Smooth muscle cell (in vitro differentiated cells): Measurements from ENCODE around the gene TMEM44. TPM values are rescaled to one million over a fixed set of nuclear protein-coding genes. Genes with fewer than 3 reads are reported as not detected.

Experiments
- DNase-seq: peaks from one replicate; lab custom pipeline; 2025; ENCODE audit not compliant: unreplicated experiment; lab: John Stamatoyannopoulos, UW
- H2AFZ ChIP-seq: fragments of 200-600 bp; sonication (generic); 2 replicates; pipeline ENCODE4 v1.6.0; 2016; ENCODE audit warnings: antibody characterized with exemption, low read depth, mild to moderate bottlenecking
- H3F3A ChIP-seq: fragments of 200-600 bp; sonication (generic); 2 replicates; pipeline ENCODE4 v1.6.0; 2017; ENCODE audit warnings: antibody characterized with exemption, low read depth
- H3K27ac ChIP-seq: fragments of 200-600 bp; sonication (generic); 2 replicates; pipeline ENCODE4 v1.5.1; 2016; ENCODE audit warnings: low read depth, mild to moderate bottlenecking
- H3K27me3 ChIP-seq: fragments of 200-600 bp; sonication (generic); 2 replicates; pipeline ENCODE4 v1.6.1; 2016; ENCODE audit warnings: low read depth, mild to moderate bottlenecking
- H3K36me3 ChIP-seq: fragments of 200-600 bp; sonication (generic); 2 replicates; pipeline ENCODE4 v1.5.1; 2016; ENCODE audit warnings: low read depth
- H3K4me1 ChIP-seq: fragments of 200-600 bp; sonication (generic); 2 replicates; pipeline ENCODE4 v1.5.1; 2016; ENCODE audit warnings: low read depth
- H3K4me2 ChIP-seq: fragments of 200-600 bp; sonication (generic); 2 replicates; pipeline ENCODE4 v1.6.0; 2016; ENCODE audit warnings: mild to moderate bottlenecking
- H3K4me3 ChIP-seq: fragments of 200-600 bp; sonication (generic); 2 replicates; pipeline ENCODE4 v1.5.1; 2016; ENCODE audit warnings: mild to moderate bottlenecking
- H3K79me2 ChIP-seq: fragments of 200-600 bp; sonication (generic); 2 replicates; pipeline ENCODE4 v1.6.0; 2016; ENCODE audit warnings: low read depth, mild to moderate bottlenecking
- H3K9ac ChIP-seq: fragments of 200-600 bp; sonication (generic); 2 replicates; pipeline ENCODE4 v1.6.0; 2016; ENCODE audit warnings: low read depth
- H3K9me3 ChIP-seq: fragments of 200-600 bp; sonication (generic); replicated peaks from 2 replicates; pipeline ENCODE4 v1.5.1; 2016; ENCODE audit warnings: low read depth
- H4K20me1 ChIP-seq: fragments of 200-600 bp; sonication (generic); 2 replicates; pipeline ENCODE4 v1.6.0; 2016; ENCODE audit warnings: low read depth
- WGBS: methylation state at CpG from one replicate; pipeline ENCODE4 v1.1.7; 2016; ENCODE audit warnings: low lambda C conversion rate; 5-methylcytosine and 5-hydroxymethylcytosine counted together
- polyA plus RNA-seq: library from polyadenylated mRNA; unstranded; fragments of >200 nt; fragmentation: Nextera tagmentation; extraction: Ambion mirVana; gene quantifications from 2 replicates; pipeline ENCODE4 v1.2.1, GENCODE V29; 2016
- total RNA-seq: library from RNA; depleted of rRNA; stranded (reverse); fragments of >200 nt; gene quantifications from 2 replicates; pipeline ENCODE4 v1.2.3, GENCODE V29; 2014
- TF ChIP-seq, protein P1 (sequence below): fragments of 200-600 bp; sonication (generic); IDR thresholded peaks from 2 replicates; pipeline ENCODE4 v1.5.1; 2017; ENCODE audit warnings: borderline replicate concordance, mild to moderate bottlenecking, antibody characterized with exemption; ENCODE audit not compliant: insufficient read depth, poor library complexity, severe bottlenecking

TMEM44 gene
- total and polyA plus RNA-seq, 2 experiments from 2014 or later: 12.7 to 18.4 TPM

DNA sequence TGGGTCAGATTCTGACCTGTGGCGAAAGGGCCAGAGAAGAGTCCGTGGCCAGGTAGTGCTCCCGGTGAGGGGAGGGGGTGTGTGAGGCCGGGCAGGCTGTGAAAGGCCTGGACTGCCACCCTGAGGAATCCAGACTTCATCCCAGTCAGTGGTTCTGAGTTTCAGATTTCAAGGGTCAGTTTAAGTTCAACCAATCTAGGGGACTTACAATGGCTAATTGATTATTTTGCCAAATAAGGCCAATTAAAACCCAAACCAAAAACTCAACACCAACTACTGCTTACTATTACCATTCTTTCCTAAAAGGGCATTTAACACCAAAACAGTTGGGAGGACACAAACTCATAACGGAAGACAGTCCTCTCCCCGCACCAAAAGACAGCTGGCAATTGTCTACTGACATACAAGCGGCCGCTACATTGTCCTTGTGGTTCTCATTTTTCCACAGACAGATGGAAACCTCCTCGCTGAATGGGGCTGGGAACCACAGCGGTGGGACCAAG lies 30.5 kb downstream of the TMEM44 start:
- H3F3A ChIP-seq: no peaks in the 10 kb centered on the region
- no peak for DNase-seq
- H3K27ac ChIP-seq: no peak overlapping the region
- H3K36me3 ChIP-seq: no peaks in the 10 kb centered on the region
- no peaks in the 10 kb centered on the region for H3K9me3 ChIP-seq
- H3K9ac ChIP-seq: no peak overlapping the region
- 97% methylated on average over 10 of the region's 10 CpGs for WGBS
- no peaks in the 10 kb centered on the region for H3K27me3 ChIP-seq
- no peaks in the 10 kb centered on the region for H3K79me2 ChIP-seq
- H4K20me1 ChIP-seq: no peaks in the 10 kb centered on the region
- no peak overlapping the region for H3K4me3 ChIP-seq
- no peak overlapping the region for H2AFZ ChIP-seq
- H3K4me2 ChIP-seq: no peak overlapping the region
- TF ChIP-seq, protein P1, sequence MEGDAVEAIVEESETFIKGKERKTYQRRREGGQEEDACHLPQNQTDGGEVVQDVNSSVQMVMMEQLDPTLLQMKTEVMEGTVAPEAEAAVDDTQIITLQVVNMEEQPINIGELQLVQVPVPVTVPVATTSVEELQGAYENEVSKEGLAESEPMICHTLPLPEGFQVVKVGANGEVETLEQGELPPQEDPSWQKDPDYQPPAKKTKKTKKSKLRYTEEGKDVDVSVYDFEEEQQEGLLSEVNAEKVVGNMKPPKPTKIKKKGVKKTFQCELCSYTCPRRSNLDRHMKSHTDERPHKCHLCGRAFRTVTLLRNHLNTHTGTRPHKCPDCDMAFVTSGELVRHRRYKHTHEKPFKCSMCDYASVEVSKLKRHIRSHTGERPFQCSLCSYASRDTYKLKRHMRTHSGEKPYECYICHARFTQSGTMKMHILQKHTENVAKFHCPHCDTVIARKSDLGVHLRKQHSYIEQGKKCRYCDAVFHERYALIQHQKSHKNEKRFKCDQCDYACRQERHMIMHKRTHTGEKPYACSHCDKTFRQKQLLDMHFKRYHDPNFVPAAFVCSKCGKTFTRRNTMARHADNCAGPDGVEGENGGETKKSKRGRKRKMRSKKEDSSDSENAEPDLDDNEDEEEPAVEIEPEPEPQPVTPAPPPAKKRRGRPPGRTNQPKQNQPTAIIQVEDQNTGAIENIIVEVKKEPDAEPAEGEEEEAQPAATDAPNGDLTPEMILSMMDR: no peak
- no peaks in the 10 kb centered on the region for H3K4me1 ChIP-seq

DNA sequence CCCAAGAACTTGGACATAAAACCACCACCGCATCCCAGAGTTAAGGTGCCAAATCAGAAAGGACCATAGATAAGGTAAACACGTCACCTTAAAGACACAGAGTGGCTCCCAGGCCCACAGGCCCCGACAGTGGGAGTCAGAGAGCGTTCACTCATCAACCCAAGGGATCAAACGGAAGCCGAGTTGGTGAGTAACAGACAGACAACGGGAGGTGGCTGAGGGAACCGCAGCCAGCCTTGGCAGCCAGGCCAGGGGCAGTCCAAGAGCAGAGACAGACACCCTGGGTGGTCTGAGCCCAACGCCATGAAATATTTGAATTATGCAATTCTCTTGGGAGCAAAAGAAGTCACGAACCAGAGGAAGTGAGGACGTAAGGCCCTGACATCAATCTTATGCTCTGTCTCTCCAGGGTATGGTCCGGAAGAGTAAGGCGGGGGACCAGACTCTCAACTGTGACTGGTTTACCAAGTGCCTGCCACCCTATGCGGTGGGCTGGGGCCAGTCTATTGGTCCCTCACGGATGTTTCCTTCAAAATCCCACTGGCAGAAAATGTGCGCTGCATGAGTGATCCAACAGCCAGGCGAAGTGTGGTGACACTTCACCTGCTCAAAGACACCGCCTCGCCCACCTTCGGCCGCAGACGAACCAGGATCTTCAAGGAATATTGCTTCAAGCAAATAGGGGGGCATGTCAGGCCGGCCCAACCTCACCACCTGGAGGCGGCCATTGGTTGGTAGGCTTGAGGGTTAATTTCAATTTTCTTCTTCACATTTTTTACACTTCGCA lies 34.3 kb downstream of the TMEM44 start:
- Histone ChIP-seq H3K4me1 (no peaks in the 10 kb centered on the region), H3F3A (peaks cover 6% of the 10 kb centered on the region), H4K20me1 (no peaks in the 10 kb centered on the region), H3K79me2 (no peaks in the 10 kb centered on the region), H3K9me3 (no peaks in the 10 kb centered on the region), H3K36me3 (no peaks in the 10 kb centered on the region), H3K4me3 (no peak overlapping the region), H3K27me3 (no peaks in the 10 kb centered on the region), H3K27ac (peak overlapping the region; percentile 60), H3K9ac (no peak overlapping the region), H2AFZ (no peak overlapping the region), H3K4me2 (no peak overlapping the region)
- WGBS: 78% methylated on average over 25 of the region's 25 CpGs
- TF ChIP-seq, protein P1: no peak
- DNase-seq: no peak

DNA sequence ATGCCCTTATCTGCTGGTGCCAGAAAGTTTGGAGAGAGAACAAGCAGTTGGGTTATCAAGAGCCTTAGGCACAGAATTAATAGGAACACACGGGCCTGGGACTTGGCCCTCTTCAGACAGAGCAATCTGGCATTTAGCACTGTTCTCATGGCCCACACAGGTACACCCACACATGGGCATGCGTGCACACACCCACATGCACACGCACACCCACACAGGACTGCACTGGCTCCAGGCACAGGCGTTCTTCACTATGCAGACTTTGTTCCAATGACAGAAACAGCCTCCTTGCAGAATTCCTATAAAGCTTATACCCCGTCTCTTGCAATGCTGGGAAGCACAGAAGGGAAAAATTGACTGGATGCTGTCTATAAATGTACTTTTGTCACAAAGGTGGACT lies 36.3 kb downstream of the TMEM44 start:
- DNase-seq: no peak
- peaks cover 9% of the 10 kb centered on the region for H3F3A ChIP-seq
- H3K36me3 ChIP-seq: no peaks in the 10 kb centered on the region
- no peak overlapping the region for H3K4me2 ChIP-seq
- TF ChIP-seq, protein P1: no peak
- H3K9ac ChIP-seq: no peak overlapping the region
- H3K27ac ChIP-seq: no peak overlapping the region
- H3K79me2 ChIP-seq: no peaks in the 10 kb centered on the region
- H4K20me1 ChIP-seq: no peaks in the 10 kb centered on the region
- no peaks in the 10 kb centered on the region for H3K4me1 ChIP-seq
- H2AFZ ChIP-seq: no peak overlapping the region
- H3K27me3 ChIP-seq: no peaks in the 10 kb centered on the region
- WGBS: 86% methylated on average over 5 of the region's 5 CpGs
- no peak overlapping the region for H3K4me3 ChIP-seq
- no peaks in the 10 kb centered on the region for H3K9me3 ChIP-seq
